ENCODE data around the gene FSTL5. TPM values are rescaled to one million over a fixed set of nuclear protein-coding genes. Genes with fewer than 3 reads are reported as not detected.

The FSTL5 gene
- total and polyA plus RNA-seq, 5 donors from 2014 or later = not detected

DNA sequence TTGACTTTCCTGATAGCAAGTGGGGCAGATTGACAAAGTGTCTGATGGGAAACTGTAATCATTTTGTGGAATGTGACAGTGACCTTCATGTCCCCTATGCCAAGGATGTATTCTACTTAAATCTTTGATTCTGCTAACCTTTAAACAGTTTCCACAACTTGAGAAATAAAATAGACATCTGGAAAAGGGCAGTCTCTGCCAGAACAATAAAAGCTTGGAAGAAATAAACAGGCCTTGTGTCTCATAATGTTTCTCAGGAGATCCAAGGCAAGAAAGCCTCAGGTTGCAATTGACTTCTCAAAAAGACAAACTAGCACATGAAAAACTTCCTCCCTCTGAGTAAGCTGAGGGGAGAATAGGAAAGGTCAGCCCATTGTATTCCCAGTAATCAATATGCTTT is 174.9 kb downstream of the FSTL5 start:
- Histone ChIP-seq H3K9me3 (ENCODE audit: control insufficient read depth in 2 of 2, low read length in 2 of 2) (peaks cover 0 to 4% of the 10 kb centered on the region in 2 experiments), H3K27me3 (ENCODE audit: control insufficient read depth, insufficient read depth, low read length) (no peaks in the 10 kb centered on the region), H3K4me1 (ENCODE audit: control insufficient read depth, insufficient read depth, low read length, poor library complexity, severe bottlenecking) (no peaks in the 10 kb centered on the region), H3K27ac (ENCODE audit: insufficient read depth, low read length, poor library complexity, severe bottlenecking) (no peak overlapping the region), H3K36me3 (ENCODE audit: control insufficient read depth, insufficient read depth, low read length) (no peaks in the 10 kb centered on the region), H3K4me3 (ENCODE audit: low read depth, low read length) (no peak overlapping the region)
- Mint-ChIP-seq H3K27ac (no peak overlapping the region), H3K4me1 (no peaks in the 10 kb centered on the region), H3K27me3 (no peaks in the 10 kb centered on the region), H3K4me3 (no peak overlapping the region), H3K36me3 (no peaks in the 10 kb centered on the region), H3K9me3 (peaks cover 0 to 12% (median 5%) of the 10 kb centered on the region in 7 donors)
- no peak for DNase-seq
- ATAC-seq (ENCODE audit: low read depth in 2 of 2) = no peak

DNA sequence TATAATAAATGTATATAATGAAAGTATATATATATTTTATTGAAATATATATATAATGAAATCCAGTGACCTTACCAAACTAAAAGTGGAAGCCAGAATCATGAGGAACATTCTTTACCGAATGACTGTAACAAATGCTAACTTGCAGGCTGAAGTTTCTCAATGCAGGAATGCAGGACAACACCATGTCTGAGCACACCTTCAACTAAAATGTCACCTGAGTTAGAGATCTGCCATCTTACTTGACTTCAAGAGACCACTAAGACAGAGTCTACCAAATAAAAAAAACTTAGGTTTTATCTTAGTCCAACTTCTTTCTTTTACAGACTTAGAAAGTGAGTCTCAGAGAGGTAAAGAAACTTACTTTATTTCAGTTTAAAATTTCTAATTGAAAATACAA is 176.2 kb downstream of the FSTL5 start:
- no peak for DNase-seq
- no peaks in the 10 kb centered on the region for H3K4me1 ChIP-seq (ENCODE audit: control insufficient read depth, insufficient read depth, low read length, poor library complexity, severe bottlenecking)
- H3K27ac Mint-ChIP-seq = no peak overlapping the region

DNA sequence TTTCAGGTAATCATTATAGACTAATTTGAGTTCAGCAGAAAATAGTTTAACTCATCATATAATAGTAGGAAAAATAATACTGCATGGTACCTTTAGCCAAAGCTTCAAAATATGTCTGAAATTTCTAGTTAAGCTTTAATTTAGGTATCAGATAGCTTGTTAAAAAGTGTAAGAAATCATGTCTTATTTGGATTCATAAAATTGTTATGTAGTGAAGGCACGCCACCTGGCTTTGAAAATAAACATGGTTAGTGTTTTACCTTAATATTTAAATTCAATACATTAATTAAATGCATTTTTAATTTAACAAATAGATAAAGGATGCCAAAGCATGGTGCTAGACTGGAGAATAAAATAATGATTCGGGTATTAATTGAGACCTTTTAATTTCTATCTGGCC is 211.4 kb downstream of the FSTL5 start:
- Histone ChIP-seq H3K36me3 (ENCODE audit: control insufficient read depth, insufficient read depth, low read length) (no peaks in the 10 kb centered on the region), H3K4me1 (ENCODE audit: control insufficient read depth, insufficient read depth, low read length, poor library complexity, severe bottlenecking) (no peaks in the 10 kb centered on the region), H3K27me3 (ENCODE audit: control insufficient read depth, insufficient read depth, low read length) (no peaks in the 10 kb centered on the region), H3K27ac (ENCODE audit: insufficient read depth, low read length, poor library complexity, severe bottlenecking) (no peak overlapping the region), H3K9me3 (ENCODE audit: control insufficient read depth in 2 of 2, low read length in 2 of 2) (peaks cover 0 to 3% of the 10 kb centered on the region in 2 experiments), H3K4me3 (ENCODE audit: low read depth, low read length) (no peak overlapping the region)
- Mint-ChIP-seq H3K36me3 (no peaks in the 10 kb centered on the region), H3K27ac (no peak overlapping the region), H3K9me3 (peaks cover 1 to 9% (median 4%) of the 10 kb centered on the region in 7 donors), H3K4me3 (no peak overlapping the region), H3K4me1 (no peaks in the 10 kb centered on the region), H3K27me3 (no peaks in the 10 kb centered on the region)
- DNase-seq (no peak), ATAC-seq (ENCODE audit: low read depth in 2 of 2) (no peak)

More for the DNA sequence above, 176.2 kb downstream of the FSTL5 start:
- Mint-ChIP-seq H3K4me1 (no peaks in the 10 kb centered on the region), H3K36me3 (no peaks in the 10 kb centered on the region), H3K27me3 (no peaks in the 10 kb centered on the region), H3K4me3 (no peak overlapping the region), H3K9me3 (peaks cover 0 to 10% (median 4%) of the 10 kb centered on the region in 7 donors)
- H3K27me3 ChIP-seq (ENCODE audit: control insufficient read depth, insufficient read depth, low read length) = no peaks in the 10 kb centered on the region
- H3K9me3 ChIP-seq (ENCODE audit: control insufficient read depth in 2 of 2, low read length in 2 of 2) = peaks cover 0 to 4% of the 10 kb centered on the region in 2 experiments
- no peaks in the 10 kb centered on the region for H3K36me3 ChIP-seq (ENCODE audit: control insufficient read depth, insufficient read depth, low read length)
- ATAC-seq (ENCODE audit: low read depth in 2 of 2) = no peak
- no peak overlapping the region for H3K4me3 ChIP-seq (ENCODE audit: low read depth, low read length)
- no peak overlapping the region for H3K27ac ChIP-seq (ENCODE audit: insufficient read depth, low read length, poor library complexity, severe bottlenecking)

- Mint-ChIP-seq H3K4me3 (no peak overlapping the region), H3K36me3 (no peaks in the 10 kb centered on the region), H3K4me1 (no peaks in the 10 kb centered on the region), H3K27ac (no peak overlapping the region), H3K9me3 (peaks cover 0 to 14% (median 6%) of the 10 kb centered on the region in 7 donors), H3K27me3 (no peaks in the 10 kb centered on the region)
- Histone ChIP-seq H3K9me3 (ENCODE audit: control insufficient read depth in 2 of 2, low read length in 2 of 2) (peaks cover 0 to 3% of the 10 kb centered on the region in 2 experiments), H3K4me3 (ENCODE audit: low read depth, low read length) (no peak overlapping the region), H3K27ac (ENCODE audit: insufficient read depth, low read length, poor library complexity, severe bottlenecking) (no peak overlapping the region), H3K36me3 (ENCODE audit: control insufficient read depth, insufficient read depth, low read length) (no peaks in the 10 kb centered on the region), H3K4me1 (ENCODE audit: control insufficient read depth, insufficient read depth, low read length, poor library complexity, severe bottlenecking) (no peaks in the 10 kb centered on the region), H3K27me3 (ENCODE audit: control insufficient read depth, insufficient read depth, low read length) (no peaks in the 10 kb centered on the region)
- ATAC-seq (ENCODE audit: low read depth in 2 of 2) (no peak), DNase-seq (no peak)
Observed at GRCh38 chr4:161949946-161950725, 213.7 kb downstream of the FSTL5 start.

DNA sequence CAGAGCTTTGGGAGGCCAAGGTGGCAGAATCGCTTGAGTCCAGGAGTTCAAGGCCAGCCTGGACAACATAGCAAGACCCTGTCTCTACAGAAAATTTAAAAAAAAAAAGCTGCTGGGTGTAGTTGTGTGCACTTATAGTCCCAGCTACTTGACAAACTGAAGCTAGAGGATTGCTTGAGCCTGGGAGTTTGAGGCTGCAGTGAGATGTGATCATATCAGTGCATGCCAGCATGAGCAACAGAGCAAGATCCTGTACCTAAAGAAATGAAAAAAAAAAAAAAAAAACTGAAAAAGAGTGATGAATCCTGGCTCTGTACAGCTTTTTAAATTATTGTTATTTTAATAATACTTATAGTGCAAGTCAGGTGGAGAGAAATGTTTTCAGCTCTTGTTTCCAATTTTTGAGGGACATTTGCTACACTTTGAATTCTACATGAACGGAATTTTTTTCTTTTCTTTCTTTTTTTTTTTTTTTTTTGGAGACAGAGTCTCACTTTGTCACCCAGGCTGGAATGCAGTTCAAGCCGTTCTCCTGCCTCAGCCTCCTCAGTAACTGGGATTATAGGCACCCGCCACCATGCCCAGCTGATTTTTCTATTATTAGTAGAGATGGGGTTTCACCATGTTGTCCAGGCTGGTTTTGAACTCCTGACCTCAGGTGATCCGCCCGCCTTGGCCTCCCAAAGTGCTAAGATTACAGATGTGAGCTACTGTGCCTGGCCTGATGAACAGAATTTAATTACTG is 215.6 kb downstream of the FSTL5 start:
- no peak for ATAC-seq (ENCODE audit: low read depth in 2 of 2)
- Histone ChIP-seq H3K36me3 (ENCODE audit: control insufficient read depth, insufficient read depth, low read length) (no peaks in the 10 kb centered on the region), H3K4me1 (ENCODE audit: control insufficient read depth, insufficient read depth, low read length, poor library complexity, severe bottlenecking) (no peaks in the 10 kb centered on the region), H3K27ac (ENCODE audit: insufficient read depth, low read length, poor library complexity, severe bottlenecking) (no peak overlapping the region), H3K27me3 (ENCODE audit: control insufficient read depth, insufficient read depth, low read length) (no peaks in the 10 kb centered on the region), H3K9me3 (ENCODE audit: control insufficient read depth in 2 of 2, low read length in 2 of 2) (peaks cover 0 to 3% of the 10 kb centered on the region in 2 experiments), H3K4me3 (ENCODE audit: low read depth, low read length) (no peak overlapping the region)
- H3K36me3 Mint-ChIP-seq = no peaks in the 10 kb centered on the region
- no peak overlapping the region for H3K4me3 Mint-ChIP-seq
- H3K4me1 Mint-ChIP-seq = no peaks in the 10 kb centered on the region
- H3K27me3 Mint-ChIP-seq = no peaks in the 10 kb centered on the region
- no peak for DNase-seq
- H3K9me3 Mint-ChIP-seq = peaks cover 0 to 14% (median 6%) of the 10 kb centered on the region in 7 donors
- H3K27ac Mint-ChIP-seq = no peak overlapping the region

- no peaks in the 10 kb centered on the region for H3K27me3 Mint-ChIP-seq
- Histone ChIP-seq H3K27ac (ENCODE audit: insufficient read depth, low read length, poor library complexity, severe bottlenecking) (no peak overlapping the region), H3K27me3 (ENCODE audit: control insufficient read depth, insufficient read depth, low read length) (no peaks in the 10 kb centered on the region), H3K4me1 (ENCODE audit: control insufficient read depth, insufficient read depth, low read length, poor library complexity, severe bottlenecking) (no peaks in the 10 kb centered on the region), H3K36me3 (ENCODE audit: control insufficient read depth, insufficient read depth, low read length) (no peaks in the 10 kb centered on the region), H3K4me3 (ENCODE audit: low read depth, low read length) (no peak overlapping the region), H3K9me3 (ENCODE audit: control insufficient read depth in 2 of 2, low read length in 2 of 2) (peaks cover 0 to 2% of the 10 kb centered on the region in 2 experiments)
- peaks cover 1 to 18% (median 6%) of the 10 kb centered on the region in 7 donors for H3K9me3 Mint-ChIP-seq
- H3K4me3 Mint-ChIP-seq = no peak overlapping the region
- H3K36me3 Mint-ChIP-seq = no peaks in the 10 kb centered on the region
- H3K27ac Mint-ChIP-seq = no peak overlapping the region
- no peak for ATAC-seq (ENCODE audit: low read depth in 2 of 2)
- H3K4me1 Mint-ChIP-seq = no peaks in the 10 kb centered on the region
- no peak for DNase-seq
Observed at GRCh38 chr4:161937596-161937995, 226.2 kb downstream of the FSTL5 start.

GRCh38 chr4:161936625-161937550 is 226.9 kb downstream of the FSTL5 start:
- Mint-ChIP-seq H3K27me3 (no peaks in the 10 kb centered on the region), H3K4me3 (no peak overlapping the region), H3K4me1 (no peaks in the 10 kb centered on the region), H3K36me3 (no peaks in the 10 kb centered on the region), H3K9me3 (peaks cover 1 to 16% (median 5%) of the 10 kb centered on the region in 7 donors), H3K27ac (no peak overlapping the region)
- H3K27me3 ChIP-seq (ENCODE audit: control insufficient read depth, insufficient read depth, low read length) = no peaks in the 10 kb centered on the region
- H3K9me3 ChIP-seq (ENCODE audit: control insufficient read depth in 2 of 2, low read length in 2 of 2) = peaks cover 0 to 2% of the 10 kb centered on the region in 2 experiments
- no peak overlapping the region for H3K4me3 ChIP-seq (ENCODE audit: low read depth, low read length)
- H3K4me1 ChIP-seq (ENCODE audit: control insufficient read depth, insufficient read depth, low read length, poor library complexity, severe bottlenecking) = no peaks in the 10 kb centered on the region
- ATAC-seq (ENCODE audit: low read depth in 2 of 2) (no peak), DNase-seq (no peak)
- no peak overlapping the region for H3K27ac ChIP-seq (ENCODE audit: insufficient read depth, low read length, poor library complexity, severe bottlenecking)
- H3K36me3 ChIP-seq (ENCODE audit: control insufficient read depth, insufficient read depth, low read length) = no peaks in the 10 kb centered on the region
